SK-N-SH (cell line): ENCODE results near the gene HHAT.

ENCODE experiments used
- CTCF ChIP-seq: fragments of 200-600 bp; sonication (generic); IDR thresholded peaks from 2 replicates; pipeline ENCODE4 v1.6.1; 2017; ENCODE audit warnings: antibody characterized with exemption, mild to moderate bottlenecking, moderate library complexity
- EP300 ChIP-seq, 2 experiments: IDR thresholded peaks; 2 replicates each; pipeline versions ENCODE4 v1.4.0 to v1.6.1; 2012; ENCODE audit warnings: borderline replicate concordance in 1 of 2, low read depth in 1 of 2, low read length in 1 of 2
- EZH2phosphoT487 ChIP-seq: fragments of 200-600 bp; sonication (generic); IDR thresholded peaks from 2 replicates; pipeline ENCODE4 v1.6.1; 2017; ENCODE audit warnings: low read depth, mixed run types, mild to moderate bottlenecking, antibody characterized with exemption, moderate library complexity, borderline replicate concordance
- FOSL2 ChIP-seq: IDR thresholded peaks from 2 replicates; pipeline ENCODE4 v1.4.0; 2012; ENCODE audit warnings: low read depth, mild to moderate bottlenecking, moderate library complexity, borderline replicate concordance
- GABPA ChIP-seq: IDR thresholded peaks from 2 replicates; pipeline ENCODE4 v1.4.0; 2012; ENCODE audit warnings: low read depth, mild to moderate bottlenecking
- MAX ChIP-seq: IDR thresholded peaks from 2 replicates; pipeline ENCODE4 v1.4.0; 2012; ENCODE audit warnings: low read depth
- USF1 ChIP-seq: IDR thresholded peaks from 2 replicates; pipeline ENCODE4 v1.4.0; 2012; ENCODE audit warnings: low read depth, borderline replicate concordance
- YY1 ChIP-seq: IDR thresholded peaks from 2 replicates; pipeline ENCODE4 v1.4.0; 2012; ENCODE audit warnings: low read depth, mild to moderate bottlenecking

GRCh38 chr1:210684466-210685294, 356.0 kb downstream of the HHAT start:
- TF ChIP-seq EZH2phosphoT487 (no peak), CTCF (no peak), GABPA (no peak), MAX (no peak), USF1 (no peak), FOSL2 (no peak), YY1 (no peak), EP300 (IDR thresholded peaks at IDR 0.05; ENCODE audit: borderline replicate concordance in 1 of 2, low read depth in 1 of 2, low read length in 1 of 2) (no peak)
